Coronary artery (tissue), 2 donors: ENCODE data around the gene CDR2L.

Experiments
- DNase-seq: peaks from one replicate; pipeline ENCODE4 v3.0.0-alpha.2; 2017; ENCODE audit warnings: low spot score
- H3K27ac ChIP-seq, 2 donors: fragments of 200-600 bp; sonication (generic); one replicate each; pipeline ENCODE4 v1.5.1; 2016 to 2019
- H3K4me3 ChIP-seq: fragments of 200-600 bp; sonication (generic); 2 replicates; pipeline ENCODE4 v1.5.1; 2016; ENCODE audit warnings: mild to moderate bottlenecking, moderate library complexity
- TF ChIP-seq, protein P1 (sequence below): fragments of 200-600 bp; sonication (generic); IDR thresholded peaks from one replicate; pipeline ENCODE4 v1.5.1; 2019; ENCODE audit warnings: antibody characterized with exemption

CDR2L gene

GRCh38 chr17:74987418-74987908, at the start of gene CDR2L:
Gene CDR2L (plus strand): TSS chr17:74987632. CDS start chr17:74988044, 412 bp downstream.
- peak; percentile 95 for DNase-seq
- H3K4me3 ChIP-seq: peak within 1 kb of the TSS; percentile 96
- TF ChIP-seq, protein P1, sequence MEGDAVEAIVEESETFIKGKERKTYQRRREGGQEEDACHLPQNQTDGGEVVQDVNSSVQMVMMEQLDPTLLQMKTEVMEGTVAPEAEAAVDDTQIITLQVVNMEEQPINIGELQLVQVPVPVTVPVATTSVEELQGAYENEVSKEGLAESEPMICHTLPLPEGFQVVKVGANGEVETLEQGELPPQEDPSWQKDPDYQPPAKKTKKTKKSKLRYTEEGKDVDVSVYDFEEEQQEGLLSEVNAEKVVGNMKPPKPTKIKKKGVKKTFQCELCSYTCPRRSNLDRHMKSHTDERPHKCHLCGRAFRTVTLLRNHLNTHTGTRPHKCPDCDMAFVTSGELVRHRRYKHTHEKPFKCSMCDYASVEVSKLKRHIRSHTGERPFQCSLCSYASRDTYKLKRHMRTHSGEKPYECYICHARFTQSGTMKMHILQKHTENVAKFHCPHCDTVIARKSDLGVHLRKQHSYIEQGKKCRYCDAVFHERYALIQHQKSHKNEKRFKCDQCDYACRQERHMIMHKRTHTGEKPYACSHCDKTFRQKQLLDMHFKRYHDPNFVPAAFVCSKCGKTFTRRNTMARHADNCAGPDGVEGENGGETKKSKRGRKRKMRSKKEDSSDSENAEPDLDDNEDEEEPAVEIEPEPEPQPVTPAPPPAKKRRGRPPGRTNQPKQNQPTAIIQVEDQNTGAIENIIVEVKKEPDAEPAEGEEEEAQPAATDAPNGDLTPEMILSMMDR: no peak
- peak within 1 kb of the TSS; percentile 93 to 98 for H3K27ac ChIP-seq

DNA sequence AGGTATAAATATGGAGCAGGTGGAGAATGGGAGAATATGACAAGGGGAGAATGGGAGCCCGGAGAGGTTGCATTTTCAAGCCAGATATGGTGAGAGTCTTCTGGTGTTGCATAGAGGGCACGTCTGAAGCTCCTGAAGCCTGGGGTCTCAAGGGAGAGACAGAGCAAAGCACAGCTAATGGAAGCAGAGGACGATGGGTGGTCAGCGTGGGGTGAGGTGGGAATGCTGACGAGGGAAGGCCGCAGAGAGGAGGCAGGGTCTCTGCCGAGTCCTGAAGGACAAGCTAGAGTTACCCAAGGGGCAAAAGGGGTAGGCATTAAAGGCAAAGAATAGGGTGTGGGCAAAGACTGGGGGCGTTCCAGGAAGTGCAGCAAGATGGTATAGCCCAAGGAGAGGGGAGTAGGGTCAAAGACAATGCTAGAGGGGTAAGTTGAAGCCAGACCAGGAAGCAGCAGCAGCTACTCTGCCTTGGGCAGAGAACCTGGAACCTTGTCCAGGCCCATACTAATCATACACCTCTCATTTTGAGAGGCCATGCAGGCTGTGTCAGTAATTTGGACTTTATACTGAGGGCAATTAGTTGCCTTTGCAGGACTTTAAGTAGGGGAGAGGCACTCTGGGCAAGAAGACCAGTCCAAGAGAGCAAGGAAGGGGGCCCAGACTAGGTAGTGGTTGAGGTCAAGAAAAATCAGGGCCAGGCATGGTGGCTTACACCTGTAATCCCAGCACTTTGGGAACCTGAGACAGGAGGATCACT, 49.1 kb upstream of the CDR2L start:
- Histone ChIP-seq H3K27ac (no peak overlapping the region), H3K4me3 (no peak overlapping the region)
- no peak for DNase-seq
- TF ChIP-seq, protein P1: no peak

GRCh38 chr17:74939534-74939933, 47.9 kb upstream of the CDR2L start:
- Histone ChIP-seq H3K4me3 (no peak overlapping the region), H3K27ac (no peak overlapping the region)
- TF ChIP-seq, protein P1: no peak
- DNase-seq: no peak

- TF ChIP-seq, protein P1: no peak
- no peak for DNase-seq
- H3K27ac ChIP-seq: no peak overlapping the region
- H3K4me3 ChIP-seq: no peak overlapping the region
These were observed 46.2 kb upstream of the CDR2L start for GRCh38 chr17:74941128-74941725.

GRCh38 chr17:74943808-74944522, 43.5 kb upstream of the CDR2L start:
- no peak overlapping the region for H3K4me3 ChIP-seq
- no peak overlapping the region for H3K27ac ChIP-seq
- TF ChIP-seq, protein P1: no peak
- DNase-seq: no peak

DNA sequence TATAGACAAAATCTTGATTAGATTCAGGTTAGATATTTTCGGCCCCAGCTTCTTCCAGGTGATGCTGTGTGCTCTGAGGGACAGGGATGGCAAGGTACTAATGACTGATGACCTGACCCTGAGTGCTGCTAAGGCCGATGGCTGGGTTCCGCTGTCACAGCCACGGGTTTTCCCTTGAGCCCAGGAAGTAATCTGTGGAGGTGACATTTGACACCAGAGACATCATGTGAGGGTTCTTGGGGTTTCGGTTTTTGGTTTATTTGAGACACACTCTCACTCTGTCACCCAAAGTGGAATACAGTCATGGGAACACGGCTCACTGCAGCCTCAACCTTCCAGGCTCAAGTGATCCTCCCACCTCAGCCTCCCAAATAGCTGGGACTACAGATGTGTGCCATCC, 41.9 kb upstream of the CDR2L start:
- TF ChIP-seq, protein P1: no peak
- DNase-seq: no peak
- H3K27ac ChIP-seq: no peak overlapping the region
- H3K4me3 ChIP-seq: no peak overlapping the region
